ENCODE results near the gene ECHDC3.
"Not testable (repeated sequence)": the region's sequence is repeated elsewhere in the genome, so short reads cannot be mapped to it uniquely, and the experiment has no call there.

ECHDC3 gene

GRCh38 chr10:11742009-11742778 is at the start of gene ECHDC3:
Gene ECHDC3, plus strand, starts transcription at chr10:11742382. Its CDS starts 195 bp downstream, at chr10:11742577.
- no peak for DNase-seq (ENCODE audit: low read depth)

- DNase-seq (ENCODE audit: low read depth), result no peak
These were observed 48.8 kb upstream of the ECHDC3 start for GRCh38 chr10:11693376-11693775.

- no peak for DNase-seq (ENCODE audit: low read depth)
These were observed 46.4 kb upstream of the ECHDC3 start for GRCh38 chr10:11695779-11696178.

GRCh38 chr10:11697718-11698527 is 44.3 kb upstream of the ECHDC3 start:
- no peak for DNase-seq (ENCODE audit: low read depth)

- no peak for DNase-seq (ENCODE audit: low read depth)
These were observed 43.3 kb upstream of the ECHDC3 start for GRCh38 chr10:11698691-11699549.

- DNase-seq (ENCODE audit: low read depth), result no peak
These were observed 42.6 kb upstream of the ECHDC3 start for GRCh38 chr10:11699550-11700097.

GRCh38 chr10:11700539-11700938 is 41.6 kb upstream of the ECHDC3 start:
- DNase-seq (ENCODE audit: low read depth), result no peak

GRCh38 chr10:11701451-11702095 is 40.6 kb upstream of the ECHDC3 start:
- no peak for DNase-seq (ENCODE audit: low read depth)

GRCh38 chr10:11702264-11702663 is 39.9 kb upstream of the ECHDC3 start:
- no peak for DNase-seq (ENCODE audit: low read depth)

- DNase-seq (ENCODE audit: low read depth), result no peak
These were observed 38.1 kb upstream of the ECHDC3 start for GRCh38 chr10:11704092-11704491.

- DNase-seq (ENCODE audit: low read depth), result no peak
These were observed 36.5 kb upstream of the ECHDC3 start for GRCh38 chr10:11705722-11706121.

- no peak for DNase-seq (ENCODE audit: low read depth)
These were observed 35.2 kb upstream of the ECHDC3 start for GRCh38 chr10:11706895-11707567.

- no peak for DNase-seq (ENCODE audit: low read depth)
These were observed 34.4 kb upstream of the ECHDC3 start for GRCh38 chr10:11707624-11708350.

- not testable (repeated sequence) for DNase-seq (ENCODE audit: low read depth)
These were observed 33.4 kb upstream of the ECHDC3 start for GRCh38 chr10:11708801-11709200.

GRCh38 chr10:11712744-11713143 is 29.4 kb upstream of the ECHDC3 start:
- no peak for DNase-seq (ENCODE audit: low read depth)

GRCh38 chr10:11713186-11713743 is 28.9 kb upstream of the ECHDC3 start:
- no peak for DNase-seq (ENCODE audit: low read depth)

- DNase-seq (ENCODE audit: low read depth), result no peak
These were observed 28.2 kb upstream of the ECHDC3 start for GRCh38 chr10:11713963-11714362.

GRCh38 chr10:11714750-11715365 is 27.3 kb upstream of the ECHDC3 start:
- no peak for DNase-seq (ENCODE audit: low read depth)

- DNase-seq (ENCODE audit: low read depth), result no peak
These were observed 26.2 kb upstream of the ECHDC3 start for GRCh38 chr10:11715815-11716494.
